NCI-H82 treated with DMSO at 0.1 percent for 48 hours (cell line): ENCODE data around the gene CSNK1G3.

ENCODE experiments used
- DNase-seq: peaks from one replicate; lab custom pipeline; 2025; ENCODE audit not compliant: unreplicated experiment; lab: John Stamatoyannopoulos, UW

Gene CSNK1G3

DNA sequence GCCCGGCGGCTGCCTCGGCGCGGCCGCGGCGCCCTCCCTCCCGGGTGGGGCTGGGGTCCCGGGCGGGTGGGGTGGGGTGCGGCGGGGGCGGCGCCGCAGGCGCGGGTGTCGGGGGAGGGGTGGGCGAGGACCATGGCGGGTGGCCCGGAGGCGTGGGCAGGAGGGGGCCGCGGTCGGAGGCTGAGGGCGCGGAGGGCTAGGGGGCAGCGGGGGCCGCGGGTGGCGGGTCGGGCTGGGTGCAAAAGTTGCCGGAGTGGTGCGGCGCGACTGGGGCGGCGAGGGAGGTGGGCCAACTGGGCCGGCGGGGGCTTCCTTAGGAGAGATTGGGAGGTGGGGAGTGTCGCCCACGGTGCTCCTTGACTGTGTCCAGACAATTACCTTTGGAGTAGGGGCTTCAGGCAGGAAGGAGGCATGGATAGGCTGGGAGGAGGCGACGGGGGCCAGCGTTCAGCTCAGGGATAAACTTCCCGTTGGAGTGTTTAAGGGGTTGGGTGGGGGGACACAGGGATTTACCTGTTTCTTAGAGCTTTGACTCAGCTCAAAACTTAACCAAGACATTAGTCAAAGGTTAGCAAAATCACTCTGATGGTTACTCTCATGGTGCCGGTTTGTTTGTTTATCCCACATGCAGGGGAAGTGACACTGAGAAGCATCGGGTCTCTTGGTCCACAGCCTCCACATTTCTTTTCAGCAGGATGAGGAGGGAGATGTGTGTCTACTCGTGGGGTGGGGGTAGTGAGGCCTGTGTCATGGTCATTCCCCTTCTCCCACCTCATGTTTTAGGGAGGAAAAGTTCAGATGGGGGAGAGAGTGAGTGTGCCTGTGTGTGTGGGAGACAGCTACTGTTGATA lies 859 bp downstream of the CSNK1G3 start:
- DNase-seq = no peak

DNA sequence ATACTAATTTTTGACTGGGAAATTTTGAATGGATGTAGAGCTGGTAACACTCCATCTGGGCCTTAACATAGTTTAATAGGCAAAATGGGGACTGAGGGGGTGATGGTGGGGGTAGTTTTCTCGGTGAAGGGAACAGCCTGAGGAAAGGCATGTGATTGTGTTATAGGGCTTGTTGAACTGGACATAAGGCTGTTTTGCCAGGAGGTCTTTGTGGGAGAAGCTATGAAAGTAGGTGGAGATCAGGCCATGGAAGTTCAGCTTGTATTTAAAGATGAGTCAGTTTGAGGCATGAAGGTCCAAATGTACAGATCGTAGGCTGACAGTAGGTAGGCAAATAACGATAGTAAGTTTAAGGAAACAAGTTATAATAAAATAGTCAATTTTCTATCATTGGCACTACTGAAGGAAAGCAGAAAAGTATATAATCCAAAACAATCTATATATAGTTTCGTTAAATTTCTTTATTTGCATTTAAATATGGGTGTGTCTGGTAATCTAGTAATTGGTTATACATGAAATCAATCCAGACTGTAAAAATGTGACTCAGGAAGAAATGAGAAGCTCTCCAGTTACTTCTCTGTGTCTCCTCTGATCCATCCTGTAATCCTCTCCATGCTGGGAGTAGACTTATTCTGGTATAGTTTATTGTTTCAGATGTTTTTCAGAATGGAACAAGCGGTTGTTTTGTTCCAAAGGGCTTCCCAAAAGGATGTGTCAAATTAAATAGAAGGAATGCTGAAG lies 2.8 kb downstream of the CSNK1G3 start:
- no peak for DNase-seq

DNA sequence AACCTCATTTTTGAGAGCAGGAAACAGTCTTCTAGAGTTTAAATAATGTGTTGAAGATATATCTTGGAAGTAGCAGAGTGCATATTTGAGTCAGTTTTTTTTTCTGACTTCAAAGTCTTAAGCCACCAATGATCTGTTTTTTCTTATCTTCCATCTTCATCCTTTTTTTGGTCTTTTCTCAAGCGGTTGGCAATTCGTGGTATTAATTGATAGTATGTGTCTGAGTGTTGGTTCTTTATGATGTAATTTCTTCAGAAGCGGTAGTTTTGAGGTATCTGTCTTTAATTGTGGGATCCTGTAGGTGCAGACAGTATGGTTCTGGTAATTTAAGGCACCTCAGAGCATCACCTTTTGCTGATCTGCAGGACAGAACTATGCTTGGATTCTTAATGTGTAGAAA lies 3.9 kb downstream of the CSNK1G3 start:
- no peak for DNase-seq

DNA sequence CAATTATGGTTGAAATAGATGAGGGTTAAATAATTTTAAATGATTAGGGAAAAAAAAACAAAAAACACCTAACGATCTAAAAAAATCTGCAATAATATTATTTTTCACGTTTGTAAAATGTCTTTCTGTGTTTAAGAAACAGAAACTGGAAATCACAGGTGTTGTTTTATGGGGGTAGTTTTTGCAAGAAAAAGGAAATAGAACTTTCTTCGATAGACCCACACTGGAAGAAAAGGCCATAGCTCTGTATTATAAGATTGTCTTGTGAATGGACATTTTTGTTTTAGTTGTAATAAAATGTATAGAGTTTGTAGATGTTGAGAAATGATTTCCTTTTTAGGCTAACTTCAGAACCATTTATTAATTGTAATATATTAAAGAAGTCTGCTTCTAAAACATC lies 5.5 kb downstream of the CSNK1G3 start:
- DNase-seq = no peak

DNA sequence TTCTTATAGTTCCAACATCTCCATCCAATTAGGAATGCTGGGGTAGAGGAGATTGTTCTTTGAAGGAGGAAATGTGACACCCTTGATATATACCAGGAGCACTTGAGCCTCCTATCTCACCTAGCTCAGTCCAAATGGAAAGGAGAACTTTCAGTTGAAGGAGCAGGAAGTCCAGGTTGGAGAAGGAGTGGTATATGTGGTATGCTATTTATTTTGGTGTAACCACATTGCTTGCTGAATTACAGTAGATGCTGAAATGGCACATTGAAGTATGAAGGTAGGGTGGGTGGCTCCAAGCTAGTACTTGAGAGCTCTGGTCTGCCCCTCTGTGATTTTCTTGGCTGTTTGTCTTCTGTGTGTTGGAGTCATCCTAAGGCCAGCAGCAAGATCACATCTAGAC lies 6.1 kb downstream of the CSNK1G3 start:
- peak; percentile 60 for DNase-seq

DNA sequence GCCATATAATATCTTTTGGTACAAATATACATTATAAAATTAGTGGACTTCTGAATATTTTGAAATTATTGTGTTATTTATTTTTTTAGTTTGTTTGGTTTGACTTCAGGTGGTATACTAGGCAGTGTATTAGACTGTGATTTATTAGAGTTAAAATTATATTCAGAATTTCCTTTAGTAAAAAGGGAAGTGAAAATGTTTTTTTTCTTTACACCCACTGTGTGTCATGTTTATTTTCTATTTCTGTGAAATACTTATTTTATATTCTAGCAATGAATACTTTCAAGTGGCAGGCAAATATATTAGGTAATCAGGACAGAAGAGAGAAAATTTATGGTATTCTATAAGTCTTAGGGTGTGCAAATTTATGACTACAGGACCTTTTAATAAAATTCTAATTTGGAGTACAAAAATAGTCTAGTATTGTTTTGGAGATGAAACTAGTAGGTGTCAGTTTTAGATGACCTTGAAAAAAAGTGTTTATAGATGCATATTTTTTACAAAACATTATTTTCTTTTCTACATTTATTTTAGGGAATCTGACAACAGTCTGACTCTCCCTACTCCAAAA lies 8.8 kb downstream of the CSNK1G3 start:
- DNase-seq = no peak

DNA sequence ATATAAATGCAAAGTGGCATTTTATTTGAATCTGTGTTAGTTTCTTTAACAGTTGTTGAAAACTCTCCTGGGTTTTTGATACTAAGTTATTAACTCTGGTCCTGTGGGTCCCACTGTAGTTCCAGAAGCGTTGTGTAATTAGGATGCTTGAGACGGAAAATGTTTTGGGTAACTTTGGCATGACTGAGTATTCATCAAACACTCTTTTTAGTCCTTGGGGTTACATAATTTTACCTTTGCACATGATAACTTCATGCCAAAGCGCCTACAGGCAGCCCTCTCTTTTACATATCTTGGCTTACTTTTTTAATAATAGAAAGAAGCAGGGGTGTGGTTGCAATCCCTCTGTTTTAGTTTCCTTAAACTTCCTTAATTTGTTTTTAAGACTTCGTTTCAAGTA lies 12.2 kb downstream of the CSNK1G3 start:
- no peak for DNase-seq

DNA sequence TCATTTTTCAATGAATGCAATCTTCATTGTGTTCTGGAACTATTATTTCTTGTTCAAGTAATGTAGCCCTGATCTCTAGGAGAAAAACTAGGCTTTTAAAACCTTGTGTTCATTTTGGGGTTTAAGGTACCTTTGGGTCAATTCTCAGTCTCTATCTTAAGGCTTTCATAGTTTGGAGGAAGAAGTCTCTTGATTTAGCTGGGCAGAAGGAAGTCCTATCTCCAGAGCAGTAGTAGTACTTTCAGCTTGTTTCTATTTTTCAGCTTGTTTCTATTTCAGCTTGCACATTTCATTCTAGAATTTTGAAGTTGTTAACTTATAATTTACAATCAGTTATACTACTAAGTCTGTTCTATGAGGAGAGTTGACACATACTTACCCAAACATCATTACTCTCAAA lies 15.2 kb downstream of the CSNK1G3 start:
- DNase-seq = no peak

DNA sequence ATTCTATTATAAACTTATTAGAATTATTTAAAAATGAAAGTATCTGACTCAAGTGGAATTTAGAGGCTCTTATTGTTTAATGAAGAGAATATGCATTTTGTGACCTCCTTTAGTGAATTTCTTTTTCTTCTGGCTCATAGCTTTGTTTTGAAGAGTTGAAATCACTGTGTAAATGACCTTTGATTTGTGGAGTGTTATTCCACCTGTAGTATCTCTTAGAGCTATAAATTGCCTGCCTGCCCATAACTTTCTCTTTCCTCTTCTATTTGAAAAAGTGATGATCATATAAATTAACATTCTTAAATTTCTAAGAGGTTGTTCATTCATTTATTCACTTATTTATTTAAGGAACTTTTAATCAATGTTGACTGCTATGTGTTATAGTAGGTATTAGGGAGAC lies 16.1 kb downstream of the CSNK1G3 start:
- DNase-seq = no peak

DNA sequence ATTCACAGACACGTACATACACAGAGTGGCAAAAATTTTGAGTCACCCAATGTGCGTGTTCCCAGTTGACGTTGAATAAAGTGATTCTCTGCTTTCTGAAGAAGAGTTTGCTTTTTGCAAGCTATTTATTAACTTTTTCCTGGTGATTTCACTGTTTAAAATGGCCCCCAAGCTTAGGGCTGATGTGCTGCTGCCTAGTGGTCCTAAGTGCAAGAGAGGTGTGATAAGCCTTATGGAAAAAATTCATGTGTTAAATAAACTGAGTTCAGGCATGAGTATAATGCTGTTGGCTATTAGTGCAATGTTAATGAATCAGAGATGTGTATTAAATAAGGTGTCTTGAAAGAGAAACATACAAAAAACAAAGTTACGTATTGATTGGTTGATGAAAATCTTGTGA lies 16.9 kb downstream of the CSNK1G3 start:
- DNase-seq = no peak

DNA sequence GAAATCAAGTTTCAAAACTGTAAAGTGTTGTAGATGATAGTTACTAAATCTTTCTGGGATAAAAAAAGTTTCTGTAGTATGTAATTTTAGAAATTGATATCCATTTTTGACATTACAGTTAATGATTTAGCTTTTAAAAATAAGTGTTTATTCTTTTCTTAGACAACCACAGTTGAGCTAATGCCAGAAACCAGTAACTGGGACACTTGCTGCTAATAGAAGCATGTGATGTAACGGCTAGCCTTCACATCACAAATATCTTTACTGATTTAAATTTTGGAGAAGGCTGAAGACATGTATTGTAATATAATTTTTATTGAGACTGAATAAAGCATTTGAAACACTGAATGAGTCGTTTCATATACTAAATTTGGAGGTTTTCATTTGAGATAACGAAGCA lies 18.8 kb downstream of the CSNK1G3 start:
- no peak for DNase-seq

DNA sequence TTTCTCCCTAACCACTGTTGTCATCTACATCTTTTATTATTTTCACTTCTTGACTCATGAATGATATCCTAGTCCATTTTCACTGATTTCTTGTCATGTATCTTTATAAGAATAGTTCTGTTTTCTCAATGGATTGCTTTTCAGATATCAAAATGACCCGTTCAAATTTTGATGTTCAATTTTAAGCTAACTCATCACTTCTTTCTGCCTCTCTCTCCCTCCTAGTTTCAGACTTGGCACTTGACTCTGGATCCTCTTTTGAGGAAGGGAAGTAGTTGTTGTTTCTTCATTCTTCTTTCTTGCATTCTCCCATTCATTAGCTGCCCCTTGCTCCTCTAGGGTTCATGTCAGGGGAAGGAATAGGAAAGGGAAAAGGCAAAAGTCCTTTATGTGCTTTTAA lies 23.7 kb downstream of the CSNK1G3 start:
- DNase-seq = no peak

DNA sequence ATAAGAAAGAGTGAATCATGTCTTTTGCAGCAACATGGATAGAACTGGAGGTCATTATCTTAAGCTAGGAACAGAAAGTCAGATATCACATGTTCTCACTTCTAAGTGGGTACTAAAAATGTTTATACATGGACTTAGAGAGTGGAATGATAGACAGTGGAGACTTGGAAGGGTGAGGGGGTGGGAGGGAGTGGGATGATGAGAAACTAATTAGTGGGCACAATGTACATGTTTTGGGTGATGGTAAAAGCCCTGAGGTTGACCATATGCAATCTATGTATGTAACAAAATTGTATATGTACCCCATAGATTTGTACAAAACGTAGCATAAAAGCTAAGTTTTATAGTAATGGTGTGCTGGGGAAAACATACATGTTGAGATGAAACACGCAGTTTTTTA lies 25.3 kb downstream of the CSNK1G3 start:
- DNase-seq = no peak

DNA sequence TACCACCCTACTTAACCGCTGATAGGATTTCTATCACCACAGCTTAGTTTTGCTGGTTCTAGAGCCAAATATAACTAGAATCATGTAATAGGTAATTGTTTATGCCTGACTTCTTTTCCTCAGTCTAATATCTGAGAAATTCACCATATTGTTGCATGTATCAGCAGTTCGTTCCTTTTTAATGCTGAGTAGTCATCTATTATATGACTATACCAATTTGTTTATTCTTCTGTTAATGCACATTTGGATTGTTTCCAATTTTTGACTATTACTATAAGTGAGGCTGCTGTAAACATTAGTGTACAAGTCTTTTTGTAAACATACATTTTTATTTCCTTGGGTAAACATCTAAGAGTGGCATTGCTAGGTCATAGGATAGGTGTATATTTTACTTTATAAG lies 25.9 kb downstream of the CSNK1G3 start:
- no peak for DNase-seq

DNA sequence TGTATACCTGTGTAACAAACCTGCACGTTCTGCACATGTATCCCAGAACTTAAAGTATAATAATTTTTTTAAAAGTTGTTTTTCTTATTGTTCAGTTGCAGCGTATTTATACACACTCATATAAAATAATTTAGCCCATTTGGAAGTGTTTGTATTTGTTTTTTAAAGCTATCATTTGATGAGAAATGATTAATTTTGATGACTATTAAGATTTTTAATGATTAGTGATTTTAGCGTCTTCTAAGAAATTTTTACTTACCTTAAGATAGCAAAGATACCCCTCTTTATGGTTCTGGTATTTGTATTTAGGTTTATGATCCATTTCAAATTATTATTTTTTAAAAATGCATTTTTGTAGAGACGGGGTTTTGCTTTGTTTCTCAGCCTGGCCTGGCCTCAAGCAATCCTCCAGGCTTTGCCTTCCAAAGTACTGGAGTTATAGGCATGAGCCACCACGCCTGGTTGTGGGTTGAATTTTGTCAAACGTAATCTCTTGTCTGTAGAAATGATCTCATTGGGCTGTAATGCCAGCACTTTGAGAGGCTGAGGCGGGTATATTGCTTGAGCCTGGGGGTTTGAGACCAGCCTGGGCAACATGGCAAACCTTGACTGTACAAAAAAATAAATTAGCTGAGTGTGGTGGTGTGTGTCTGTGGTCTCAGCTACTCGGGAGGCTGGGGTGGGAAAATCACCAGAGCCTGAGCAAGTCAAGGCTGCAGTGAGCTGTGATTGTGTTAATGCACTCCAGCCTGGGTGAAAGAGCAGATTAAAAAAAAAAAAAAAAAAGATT lies 26.9 kb downstream of the CSNK1G3 start:
- DNase-seq = peak; percentile 42

DNA sequence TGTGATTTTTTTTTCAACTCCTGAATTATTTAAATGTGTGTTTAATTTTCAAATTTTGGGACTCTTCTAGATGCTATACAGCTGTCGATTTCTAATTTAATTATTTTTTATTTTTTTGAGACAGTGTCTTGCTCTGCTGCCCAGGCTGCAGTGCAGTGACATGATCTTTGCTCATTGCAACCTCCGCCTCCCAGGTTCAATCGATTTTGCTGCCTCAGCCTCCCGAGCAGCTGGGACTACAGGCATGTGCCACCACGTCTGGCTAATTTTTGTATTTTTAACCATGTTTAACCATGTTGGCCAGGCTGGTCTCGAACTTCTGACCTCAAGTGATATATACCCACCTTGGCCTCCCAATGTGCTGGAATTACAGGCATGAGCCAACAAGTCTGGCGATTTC lies 28.6 kb downstream of the CSNK1G3 start:
- no peak for DNase-seq

DNA sequence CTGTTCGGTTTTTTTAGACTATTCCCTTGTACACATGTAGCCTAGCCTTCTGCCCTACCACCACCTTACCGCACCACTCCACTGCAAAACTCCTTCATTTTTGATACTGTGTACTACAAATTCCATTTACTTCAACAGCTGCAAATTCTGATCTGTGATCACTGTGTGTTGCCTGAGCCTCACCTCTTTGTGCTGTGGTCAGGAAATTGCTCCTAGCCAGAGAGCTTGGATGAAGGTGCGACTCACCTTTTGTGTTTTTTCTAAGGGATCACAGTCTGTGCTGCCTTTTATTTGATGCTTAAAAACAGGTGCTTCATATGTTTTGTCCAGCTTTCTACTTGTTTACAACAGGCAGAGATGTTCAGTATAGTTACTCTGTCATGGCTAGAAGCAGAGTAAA lies 31.5 kb downstream of the CSNK1G3 start:
- DNase-seq = no peak

DNA sequence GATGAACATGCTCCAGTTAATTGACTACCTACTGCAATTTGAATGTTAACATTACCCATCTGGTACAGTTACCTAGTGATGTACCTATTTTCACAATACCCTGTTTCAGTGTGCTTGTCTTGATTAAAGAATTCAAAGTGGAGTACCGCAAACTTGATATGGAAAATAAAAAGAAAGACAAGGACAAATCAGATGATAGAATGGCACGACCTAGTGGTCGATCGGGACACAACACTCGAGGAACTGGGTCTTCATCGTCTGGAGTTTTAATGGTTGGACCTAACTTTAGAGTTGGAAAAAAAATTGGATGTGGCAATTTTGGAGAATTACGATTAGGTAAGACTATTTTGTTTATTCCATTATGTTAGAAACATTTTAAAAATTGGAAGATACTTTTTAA lies 33.5 kb downstream of the CSNK1G3 start:
- no peak for DNase-seq

DNA sequence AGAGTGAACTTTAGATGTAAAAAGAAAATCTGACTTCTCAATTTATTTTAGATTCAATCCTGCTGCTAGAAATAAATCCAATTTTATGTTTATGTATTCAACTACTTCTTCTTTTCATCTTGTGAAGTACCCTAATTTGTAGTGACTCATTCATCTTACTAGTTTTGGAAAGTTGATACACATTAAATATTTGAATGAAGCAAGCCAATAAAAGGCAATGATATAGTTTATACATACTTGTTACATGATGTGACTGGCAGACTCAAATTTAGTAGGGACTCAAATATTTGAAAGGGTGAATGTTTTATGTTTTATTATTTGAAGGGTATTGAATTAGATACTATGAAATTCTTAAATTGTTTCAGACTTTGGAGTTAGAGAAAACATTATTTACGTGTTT lies 34.7 kb downstream of the CSNK1G3 start:
- DNase-seq = no peak

DNA sequence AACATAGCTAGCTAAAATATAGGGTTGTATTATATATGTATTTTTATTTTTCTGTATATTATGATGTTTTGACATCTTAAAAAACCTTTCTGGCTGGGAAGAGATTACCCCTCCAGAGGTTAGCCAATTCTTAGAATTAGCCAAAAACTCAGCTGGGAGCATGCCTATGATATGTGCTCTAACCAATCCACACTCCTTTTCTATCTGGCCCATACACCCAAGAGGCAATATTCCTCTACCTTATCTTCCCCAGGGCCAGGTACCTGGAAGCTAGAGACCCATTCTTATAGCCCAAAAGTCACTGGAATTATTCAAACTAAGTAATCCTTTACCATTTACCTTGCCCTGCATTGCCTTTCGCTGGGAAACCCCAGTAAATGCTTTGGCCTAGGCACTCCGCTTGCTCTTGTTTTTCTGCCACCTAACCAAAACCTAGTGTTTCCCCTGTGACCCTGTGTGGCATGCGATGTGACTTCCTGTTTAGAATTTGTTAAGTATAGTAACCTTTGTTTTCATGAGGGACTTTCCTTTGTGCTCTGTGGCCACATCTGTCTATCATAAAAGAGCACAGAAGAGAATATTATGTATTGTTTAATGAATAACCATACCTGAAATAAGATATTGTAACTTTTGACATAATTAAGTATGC lies 37.4 kb downstream of the CSNK1G3 start:
- no peak for DNase-seq

DNA sequence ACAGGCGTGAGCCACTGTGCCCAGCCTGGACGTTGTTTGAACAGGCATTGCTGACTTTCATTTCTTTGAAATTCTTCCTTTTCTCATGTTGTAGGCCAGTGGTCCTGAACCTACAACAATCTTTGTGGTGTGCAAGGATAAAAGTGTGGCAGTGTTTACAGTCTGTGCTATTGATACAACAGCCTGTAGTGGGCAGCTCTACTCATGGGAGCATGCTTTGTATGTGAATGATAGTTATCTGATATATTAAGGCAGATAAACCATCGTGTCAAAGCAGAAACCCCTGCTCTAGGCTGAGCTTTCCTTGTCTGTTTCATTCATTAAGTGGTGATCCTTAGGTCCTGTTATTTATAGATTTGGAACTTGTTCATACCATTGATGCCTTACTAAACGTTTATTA lies 42.6 kb downstream of the CSNK1G3 start:
- no peak for DNase-seq
